Astrocyte (in vitro differentiated cells and primary cell): ENCODE results near the gene PRRC2C. TPM values are rescaled to one million over a fixed set of nuclear protein-coding genes. Genes with fewer than 3 reads are reported as not detected.
"Not testable (repeated sequence)": the region's sequence is repeated elsewhere in the genome, so short reads cannot be mapped to it uniquely, and the experiment has no call there.

ENCODE experiments used
- DNase-seq: peaks from one replicate; pipeline ENCODE4 v3.0.0-alpha.2; 2010; ENCODE audit warnings: low read depth
- FAIRE-seq: peaks from 2 replicates; lab custom pipeline; 2011; peaks lifted over from hg19 to GRCh38; lab: Jason Lieb, UNC
- H2AFZ ChIP-seq: 2 replicates; pipeline ENCODE4 v1.6.0; 2012; ENCODE audit warnings: low read depth, low read length, inconsistent platforms
- H3K27ac ChIP-seq: 2 replicates; pipeline ENCODE4 v1.5.1; 2011; ENCODE audit warnings: low read depth, low read length, inconsistent platforms
- H3K27me3 ChIP-seq: 2 replicates; pipeline ENCODE4 v1.6.0; 2011; ENCODE audit warnings: low read length, inconsistent platforms; ENCODE audit not compliant: insufficient read depth
- H3K36me3 ChIP-seq: 2 replicates; pipeline ENCODE4 v1.5.1; 2011; ENCODE audit warnings: low read length, inconsistent platforms; ENCODE audit not compliant: insufficient read depth
- H3K4me1 ChIP-seq: 2 replicates; pipeline ENCODE4 v1.5.1; 2011; ENCODE audit warnings: low read length, inconsistent platforms; ENCODE audit not compliant: insufficient read depth
- H3K4me2 ChIP-seq: 2 replicates; pipeline ENCODE4 v1.6.0; 2012; ENCODE audit warnings: low read length, inconsistent platforms
- H3K4me3 ChIP-seq: 2 replicates; pipeline ENCODE4 v1.5.1; 2011; ENCODE audit warnings: low read depth, mild to moderate bottlenecking, low read length, inconsistent platforms; ENCODE audit not compliant: insufficient read depth
- H3K79me2 ChIP-seq: 2 replicates; pipeline ENCODE4 v1.6.0; 2012; ENCODE audit warnings: mild to moderate bottlenecking, low read length, inconsistent platforms; ENCODE audit not compliant: insufficient read depth
- H3K9ac ChIP-seq: 2 replicates; pipeline ENCODE4 v1.6.0; 2012; ENCODE audit warnings: mild to moderate bottlenecking, low read length, inconsistent platforms
- H3K9me3 ChIP-seq: 2 replicates; pipeline ENCODE4 v1.5.1; 2012; ENCODE audit warnings: low read depth, mild to moderate bottlenecking, low read length, inconsistent platforms; ENCODE audit not compliant: insufficient read depth
- H4K20me1 ChIP-seq: 2 replicates; pipeline ENCODE4 v1.6.0; 2012; ENCODE audit warnings: low read length, inconsistent platforms; ENCODE audit not compliant: insufficient read depth
- H3K27ac Mint-ChIP-seq: one replicate; pipeline ENCODE4 v1.8.0; 2021; ENCODE audit warnings: mild to moderate bottlenecking, mixed read lengths; ENCODE audit not compliant: unreplicated experiment
- H3K27me3 Mint-ChIP-seq: one replicate; pipeline ENCODE4 v1.8.0; 2021; ENCODE audit warnings: low read depth, mixed read lengths; ENCODE audit not compliant: unreplicated experiment
- H3K36me3 Mint-ChIP-seq: one replicate; pipeline ENCODE4 v1.8.0; 2021; ENCODE audit warnings: low read depth, mixed read lengths; ENCODE audit not compliant: unreplicated experiment
- H3K4me1 Mint-ChIP-seq: one replicate; pipeline ENCODE4 v1.8.0; 2021; ENCODE audit warnings: low read depth, mixed read lengths; ENCODE audit not compliant: unreplicated experiment
- H3K4me3 Mint-ChIP-seq: one replicate; pipeline ENCODE4 v1.8.0; 2021; ENCODE audit warnings: mild to moderate bottlenecking, moderate library complexity, mixed read lengths; ENCODE audit not compliant: unreplicated experiment
- H3K9me3 Mint-ChIP-seq: one replicate; pipeline ENCODE4 v1.8.0; 2021; ENCODE audit warnings: mild to moderate bottlenecking, mixed read lengths; ENCODE audit not compliant: unreplicated experiment
- EZH2 ChIP-seq: IDR thresholded peaks from 2 replicates; pipeline ENCODE4 v1.6.1; 2012; ENCODE audit warnings: mild to moderate bottlenecking, low read length, inconsistent platforms; ENCODE audit not compliant: insufficient read depth
- total RNA-seq: library from RNA; stranded (reverse); gene quantifications from 2 replicates; pipeline ENCODE4 v1.2.1, GENCODE V29; 2021
- TF ChIP-seq, protein P1 (sequence below): IDR thresholded peaks from 2 replicates; pipeline ENCODE4 v1.5.1; 2011; ENCODE audit warnings: low read depth, mild to moderate bottlenecking, inconsistent platforms, low read length, moderate library complexity; ENCODE audit not compliant: insufficient read depth

PRRC2C gene
- total RNA-seq, 1 donor from 2014 or later = 196 TPM

DNA sequence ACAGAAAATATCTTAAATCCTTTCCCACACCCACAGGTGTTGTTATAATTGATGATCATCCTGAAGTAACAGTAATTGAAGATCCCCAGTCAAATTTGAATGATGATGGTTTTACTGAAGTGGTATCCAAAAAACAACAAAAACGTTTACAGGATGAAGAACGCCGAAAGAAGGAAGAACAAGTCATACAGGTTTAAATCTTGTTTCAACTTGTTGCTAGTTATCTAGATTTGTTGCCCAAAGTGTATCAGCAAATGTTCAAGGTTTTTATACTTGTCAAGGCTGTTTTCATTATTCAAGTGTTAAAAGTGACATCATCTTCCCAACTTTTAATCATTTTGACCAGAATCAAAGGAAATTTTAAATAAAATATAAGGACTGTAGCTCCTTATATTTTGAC, 64.7 kb downstream of the PRRC2C start:
- TF ChIP-seq EZH2 = no peak
- TF ChIP-seq, protein P1, sequence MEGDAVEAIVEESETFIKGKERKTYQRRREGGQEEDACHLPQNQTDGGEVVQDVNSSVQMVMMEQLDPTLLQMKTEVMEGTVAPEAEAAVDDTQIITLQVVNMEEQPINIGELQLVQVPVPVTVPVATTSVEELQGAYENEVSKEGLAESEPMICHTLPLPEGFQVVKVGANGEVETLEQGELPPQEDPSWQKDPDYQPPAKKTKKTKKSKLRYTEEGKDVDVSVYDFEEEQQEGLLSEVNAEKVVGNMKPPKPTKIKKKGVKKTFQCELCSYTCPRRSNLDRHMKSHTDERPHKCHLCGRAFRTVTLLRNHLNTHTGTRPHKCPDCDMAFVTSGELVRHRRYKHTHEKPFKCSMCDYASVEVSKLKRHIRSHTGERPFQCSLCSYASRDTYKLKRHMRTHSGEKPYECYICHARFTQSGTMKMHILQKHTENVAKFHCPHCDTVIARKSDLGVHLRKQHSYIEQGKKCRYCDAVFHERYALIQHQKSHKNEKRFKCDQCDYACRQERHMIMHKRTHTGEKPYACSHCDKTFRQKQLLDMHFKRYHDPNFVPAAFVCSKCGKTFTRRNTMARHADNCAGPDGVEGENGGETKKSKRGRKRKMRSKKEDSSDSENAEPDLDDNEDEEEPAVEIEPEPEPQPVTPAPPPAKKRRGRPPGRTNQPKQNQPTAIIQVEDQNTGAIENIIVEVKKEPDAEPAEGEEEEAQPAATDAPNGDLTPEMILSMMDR = no peak
- no peaks in the 10 kb centered on the region for H3K9me3 ChIP-seq
- H3K9ac ChIP-seq = no peak overlapping the region
- DNase-seq (no peak), FAIRE-seq (no peak)
- Mint-ChIP-seq H3K27me3 (no peaks in the 10 kb centered on the region), H3K36me3 (peaks cover 21% of the 10 kb centered on the region), H3K4me1 (peaks cover 4% of the 10 kb centered on the region), H3K4me3 (no peak overlapping the region), H3K27ac (no peak overlapping the region), H3K9me3 (no peaks in the 10 kb centered on the region)
- no peak overlapping the region for H3K27ac ChIP-seq
- no peak overlapping the region for H3K4me3 ChIP-seq
- H2AFZ ChIP-seq = no peak overlapping the region
- H3K79me2 ChIP-seq = peaks cover 70% of the 10 kb centered on the region
- H4K20me1 ChIP-seq = peaks cover 27% of the 10 kb centered on the region
- no peaks in the 10 kb centered on the region for H3K4me1 ChIP-seq
- H3K27me3 ChIP-seq = no peaks in the 10 kb centered on the region
- peaks cover 27% of the 10 kb centered on the region for H3K36me3 ChIP-seq
- H3K4me2 ChIP-seq = no peak overlapping the region

DNA sequence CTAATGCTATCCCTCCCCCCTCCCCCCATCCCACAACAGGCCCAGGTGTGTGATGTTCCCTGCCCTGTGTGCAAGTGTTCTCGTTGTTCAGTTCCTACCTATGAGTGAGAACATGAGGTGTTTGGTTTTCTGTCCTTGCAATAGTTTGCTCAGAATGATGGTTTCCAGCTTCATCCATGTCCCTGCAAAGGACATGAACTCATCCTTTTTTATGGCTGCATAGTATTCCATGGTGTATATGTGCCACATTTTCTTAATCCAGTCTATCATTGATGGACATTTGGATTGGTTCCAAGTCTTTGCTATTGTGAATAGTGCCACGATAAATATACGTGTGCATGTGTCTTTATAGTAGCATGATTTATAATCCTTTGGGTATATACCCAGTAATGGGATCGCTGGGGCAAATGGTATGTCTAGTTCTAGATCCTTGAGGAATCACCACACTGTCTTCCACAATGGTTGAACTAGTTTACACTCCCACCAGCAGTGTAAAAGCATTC, 65.3 kb downstream of the PRRC2C start:
- H3K4me1 ChIP-seq, H3K27me3 ChIP-seq, H3K9me3 Mint-ChIP-seq, H3K4me3 Mint-ChIP-seq, DNase-seq, H3K9ac ChIP-seq, H3K27me3 Mint-ChIP-seq, H3K4me3 ChIP-seq, H3K9me3 ChIP-seq, FAIRE-seq, H3K27ac Mint-ChIP-seq, H3K4me1 Mint-ChIP-seq, H2AFZ ChIP-seq, H3K4me2 ChIP-seq, H3K27ac ChIP-seq: not testable (repeated sequence)
- Histone ChIP-seq H3K79me2 (peaks cover 70% of the 10 kb centered on the region), H4K20me1 (peaks cover 27% of the 10 kb centered on the region), H3K36me3 (peaks cover 23% of the 10 kb centered on the region)
- peaks cover 21% of the 10 kb centered on the region for H3K36me3 Mint-ChIP-seq

DNA sequence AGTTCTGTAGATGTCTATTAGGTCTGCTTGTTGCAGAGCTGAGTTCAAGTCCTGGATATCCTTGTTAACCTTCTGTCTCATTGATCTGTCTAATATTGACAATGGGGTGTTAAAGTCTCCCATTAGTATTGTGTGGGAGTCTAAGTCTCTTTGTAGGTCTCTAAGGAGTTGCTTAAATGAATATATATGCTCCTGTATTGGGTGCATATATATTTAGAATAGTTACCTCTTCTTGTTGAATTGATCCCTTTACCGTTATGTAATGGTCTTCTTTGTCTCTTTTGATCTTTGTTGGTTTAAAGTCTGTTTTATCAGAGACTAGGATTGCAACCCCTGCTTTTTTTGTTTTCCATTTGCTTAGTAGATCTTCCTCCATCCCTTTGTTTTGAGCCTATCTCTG, 68.6 kb downstream of the PRRC2C start:
- not testable (repeated sequence) for H2AFZ ChIP-seq, DNase-seq, H3K9me3 ChIP-seq, H3K4me3 Mint-ChIP-seq, FAIRE-seq, H3K9me3 Mint-ChIP-seq, H3K4me1 Mint-ChIP-seq, H3K27me3 ChIP-seq, H3K9ac ChIP-seq, H3K4me2 ChIP-seq, H3K4me3 ChIP-seq, H3K4me1 ChIP-seq, H3K27me3 Mint-ChIP-seq, H3K27ac Mint-ChIP-seq, H3K27ac ChIP-seq
- Histone ChIP-seq H3K79me2 (peaks cover 56% of the 10 kb centered on the region), H4K20me1 (peaks cover 26% of the 10 kb centered on the region), H3K36me3 (peaks cover 38% of the 10 kb centered on the region)
- peaks cover 37% of the 10 kb centered on the region for H3K36me3 Mint-ChIP-seq
